ENCODE measurements around the gene CDC42EP5. TPM values are rescaled to one million over a fixed set of nuclear protein-coding genes. Genes with fewer than 3 reads are reported as not detected.

Gene CDC42EP5
- polyA plus RNA-seq, 1 experiment, result 22.5 TPM

- DNase-seq (ENCODE audit: low read depth), result no peak
- Histone ChIP-seq H3K36me3 (ENCODE audit: control insufficient read depth, insufficient read depth, low read length) (peaks cover 33% of the 10 kb centered on the region), H3K4me3 (ENCODE audit: low read depth, low read length) (peak overlapping the region; percentile 63), H3K27me3 (ENCODE audit: control insufficient read depth, insufficient read depth, low read length) (no peaks in the 10 kb centered on the region)
- ChIA-PET POLR2A (interaction anchor here (1.0 kb wide), 2 partner anchors 10 to 14 kb away, joined by 9 read pairs; partner anchors contain the start of genes CDC42EP5 and LENG8), CTCF (interaction anchor here (0.5 to 2.9 kb wide), 6 partner anchors 9 to 1915 kb away, joined by 3 to 11 read pairs (median 4); partner anchors contain the start of gene LENG8)
- peak; percentile 44 for TF ChIP-seq CTCF (IDR thresholded peaks at IDR 0.05; ENCODE audit: insufficient read depth, low read depth, low read length)
These were observed 10.2 kb downstream of the CDC42EP5 start for GRCh38 chr19:54462655-54463530.

- Histone ChIP-seq H3K4me3 (ENCODE audit: low read depth, low read length) (peak overlapping the region; percentile 63), H3K36me3 (ENCODE audit: control insufficient read depth, insufficient read depth, low read length) (peaks cover 39% of the 10 kb centered on the region), H3K27me3 (ENCODE audit: control insufficient read depth, insufficient read depth, low read length) (no peaks in the 10 kb centered on the region)
- TF ChIP-seq CTCF (IDR thresholded peaks at IDR 0.05; ENCODE audit: insufficient read depth, low read depth, low read length), result no peak
- ChIA-PET POLR2A (interaction anchor here (0.6 to 0.9 kb wide), 2 partner anchors 11 to 325 kb away, joined by 3 to 4 read pairs; partner anchors contain the start of gene CDC42EP5), CTCF (interaction anchor here (0.5 to 2.9 kb wide), 4 partner anchors 9 to 1916 kb away, joined by 3 to 11 read pairs (median 6); partner anchors contain the start of gene LENG8)
- no peak for DNase-seq (ENCODE audit: low read depth)
These were observed 10.9 kb downstream of the CDC42EP5 start for GRCh38 chr19:54462047-54462654.

- peaks cover 44% of the 10 kb centered on the region for H3K36me3 ChIP-seq (ENCODE audit: control insufficient read depth, insufficient read depth, low read length)
- no peak for DNase-seq (ENCODE audit: low read depth)
- ChIA-PET POLR2A (interaction anchor here (0.6 to 0.9 kb wide), 2 partner anchors 11 to 325 kb away, joined by 3 to 4 read pairs; partner anchors contain the start of gene CDC42EP5), CTCF (interaction anchor here (1.1 to 2.9 kb wide), 3 partner anchors 8 to 16 kb away, joined by 3 to 11 read pairs (median 8); partner anchors contain the start of gene LENG8)
- no peaks in the 10 kb centered on the region for H3K27me3 ChIP-seq (ENCODE audit: control insufficient read depth, insufficient read depth, low read length)
- no peak overlapping the region for H3K4me3 ChIP-seq (ENCODE audit: low read depth, low read length)
- no peak for TF ChIP-seq CTCF (IDR thresholded peaks at IDR 0.05; ENCODE audit: insufficient read depth, low read depth, low read length)
These were observed 11.5 kb downstream of the CDC42EP5 start for GRCh38 chr19:54461613-54462012.

- ChIA-PET POLR2A (interaction anchor here (0.9 kb wide), 1 partner anchor 12 kb away, joined by 4 read pairs; the partner anchor contains the start of gene CDC42EP5), CTCF (interaction anchor here (1.1 to 2.9 kb wide), 2 partner anchors 13 to 16 kb away, joined by 3 to 8 read pairs; partner anchors contain the start of gene LENG8)
- H3K36me3 ChIP-seq (ENCODE audit: control insufficient read depth, insufficient read depth, low read length), result peaks cover 47% of the 10 kb centered on the region
These were observed 11.9 kb downstream of the CDC42EP5 start for GRCh38 chr19:54461210-54461609.

More at GRCh38 chr19:54461210-54461609, 11.9 kb downstream of the CDC42EP5 start:
- Histone ChIP-seq H3K27me3 (ENCODE audit: control insufficient read depth, insufficient read depth, low read length) (no peaks in the 10 kb centered on the region), H3K4me3 (ENCODE audit: low read depth, low read length) (no peak overlapping the region)
- TF ChIP-seq CTCF (IDR thresholded peaks at IDR 0.05; ENCODE audit: insufficient read depth, low read depth, low read length), result no peak
- no peak for DNase-seq (ENCODE audit: low read depth)

Data from BJ (cell line).